Mucosa of descending colon (tissue), 3 donors: Measurements from ENCODE around the gene VAT1L. TPM values are rescaled to one million over a fixed set of nuclear protein-coding genes. Genes with fewer than 3 reads are reported as not detected.

Experiments
- ATAC-seq: fragments of 200-7000 bp; cut with Tn5 transposase; one replicate; pipeline ENCODE4 v1.9.1; 2020; ENCODE audit warnings: mild to moderate bottlenecking, moderate library complexity
- DNase-seq, 3 donors: peaks; one replicate each; pipeline ENCODE4 v3.0.0-alpha.2; 2020
- H3K36me3 ChIP-seq: fragments of 200-600 bp; one replicate; pipeline ENCODE4 v1.8.0; 2021; ENCODE audit warnings: low read depth, mild to moderate bottlenecking
- H3K4me1 ChIP-seq: fragments of 200-600 bp; one replicate; pipeline ENCODE4 v1.8.0; 2021; ENCODE audit warnings: low read depth, mild to moderate bottlenecking
- H3K4me3 ChIP-seq: fragments of 200-600 bp; one replicate; pipeline ENCODE4 v1.8.0; 2021; ENCODE audit warnings: mild to moderate bottlenecking
- H3K9me3 ChIP-seq: fragments of 200-600 bp; one replicate; pipeline ENCODE4 v1.8.0; 2021; ENCODE audit warnings: mild to moderate bottlenecking
- CTCF ChIP-seq: fragments of 200-600 bp; IDR thresholded peaks from one replicate; pipeline ENCODE4 v1.8.0; 2022; ENCODE audit warnings: antibody characterized with exemption, mild to moderate bottlenecking
- intact Hi-C, 2 donors: fragments of 100-400 bp; cut with DNase I in 1 of 2; cut with micrococcal nuclease in 1 of 2; formaldehyde crosslinking; loops; one replicate each; pipeline versions ENCODE4 v1.11.0 to v1.11.1; 2022; cut with DNase I, micrococcal nuclease
- total RNA-seq, 3 donors: library from RNA; stranded (reverse); fragmentation: NEBNext Ultra II Directional in 2 of 3; extraction: Animal tissue kit (Norgen Biotek cat#: 25700) in 2 of 3; gene quantifications; one replicate each; pipeline versions ENCODE4 v1.2.1 to v1.2.4, GENCODE V29; 2021 to 2023
- donor health status: DM: no; HTN: no; CAD: no; lungs with moderate emphysema.
- donor health status: DM: no; HTN: no; CAD: no.
- donor health status: DM: no; HTN: yes; CAD: no.

The VAT1L gene
- total RNA-seq, 3 donors from 2014 or later, result 0.84 to 8.7 (median 0.84) TPM

GRCh38 chr16:77843405-77843804 is 55.0 kb downstream of the VAT1L start:
- no peaks in the 10 kb centered on the region for H3K9me3 ChIP-seq
- no peaks in the 10 kb centered on the region for H3K36me3 ChIP-seq
- H3K4me1 ChIP-seq, result peaks cover 2% of the 10 kb centered on the region
- intact Hi-C loops, result no loop called here
- DNase-seq (no peak), ATAC-seq (no peak)
- TF ChIP-seq CTCF, result no peak
- no peak overlapping the region for H3K4me3 ChIP-seq

GRCh38 chr16:77844801-77845200 is 56.4 kb downstream of the VAT1L start:
- Histone ChIP-seq H3K36me3 (no peaks in the 10 kb centered on the region), H3K9me3 (no peaks in the 10 kb centered on the region), H3K4me1 (peaks cover 2% of the 10 kb centered on the region), H3K4me3 (no peak overlapping the region)
- TF ChIP-seq CTCF, result no peak
- no peak for DNase-seq
- intact Hi-C loops, result no loop called here
- no peak for ATAC-seq

GRCh38 chr16:77849646-77850258 is 61.4 kb downstream of the VAT1L start:
- intact Hi-C loops, result no loop called here
- ATAC-seq (no peak), DNase-seq (no peak)
- Histone ChIP-seq H3K4me3 (no peak overlapping the region), H3K36me3 (no peaks in the 10 kb centered on the region), H3K9me3 (no peaks in the 10 kb centered on the region), H3K4me1 (no peaks in the 10 kb centered on the region)
- TF ChIP-seq CTCF, result no peak

GRCh38 chr16:77850636-77851333 is 62.4 kb downstream of the VAT1L start:
- no peaks in the 10 kb centered on the region for H3K9me3 ChIP-seq
- H3K4me1 ChIP-seq, result no peaks in the 10 kb centered on the region
- intact Hi-C loops, result no loop called here
- TF ChIP-seq CTCF, result no peak
- no peaks in the 10 kb centered on the region for H3K36me3 ChIP-seq
- DNase-seq, result no peak
- peak; percentile 17 for ATAC-seq
- no peak overlapping the region for H3K4me3 ChIP-seq

- ATAC-seq, result no peak
Observed at GRCh38 chr16:77853161-77853560, 64.8 kb downstream of the VAT1L start.

More at GRCh38 chr16:77853161-77853560, 64.8 kb downstream of the VAT1L start:
- H3K4me3 ChIP-seq, result no peak overlapping the region
- H3K4me1 ChIP-seq, result no peaks in the 10 kb centered on the region
- H3K9me3 ChIP-seq, result no peaks in the 10 kb centered on the region
- intact Hi-C loops, result no loop called here
- no peak for DNase-seq
- no peak for TF ChIP-seq CTCF
- H3K36me3 ChIP-seq, result no peaks in the 10 kb centered on the region
